Measurements from ENCODE around the gene VIPR2. TPM values are rescaled to one million over a fixed set of nuclear protein-coding genes. Genes with fewer than 3 reads are reported as not detected.

The VIPR2 gene
- total RNA-seq, 1 experiment from 2014 or later = not detected

DNA sequence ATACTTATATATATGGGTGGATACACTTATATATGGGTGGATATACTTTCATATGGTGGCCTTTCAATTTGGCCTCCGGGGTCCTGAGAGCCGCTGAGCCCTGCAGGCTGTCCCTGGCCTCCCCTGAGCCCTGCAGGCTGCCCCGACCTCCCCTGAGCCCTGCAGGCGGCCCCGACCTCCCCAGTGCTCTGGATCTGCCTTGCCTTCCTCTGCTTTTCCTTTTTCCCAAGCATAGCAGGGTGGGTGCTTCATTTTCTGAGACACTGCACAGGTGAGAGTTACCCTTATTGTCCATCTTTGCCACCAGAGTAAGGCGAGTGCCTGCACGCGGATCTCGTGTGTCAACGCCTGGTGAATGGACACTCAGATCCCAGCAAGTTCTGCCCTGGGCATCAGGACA is 106.6 kb downstream of the VIPR2 start:
- H3K27me3 ChIP-seq (replicated peaks; ENCODE audit: insufficient read depth, low read depth, low read length, poor library complexity) = peaks cover 5% of the 10 kb centered on the region
- TF ChIP-seq, protein P1, sequence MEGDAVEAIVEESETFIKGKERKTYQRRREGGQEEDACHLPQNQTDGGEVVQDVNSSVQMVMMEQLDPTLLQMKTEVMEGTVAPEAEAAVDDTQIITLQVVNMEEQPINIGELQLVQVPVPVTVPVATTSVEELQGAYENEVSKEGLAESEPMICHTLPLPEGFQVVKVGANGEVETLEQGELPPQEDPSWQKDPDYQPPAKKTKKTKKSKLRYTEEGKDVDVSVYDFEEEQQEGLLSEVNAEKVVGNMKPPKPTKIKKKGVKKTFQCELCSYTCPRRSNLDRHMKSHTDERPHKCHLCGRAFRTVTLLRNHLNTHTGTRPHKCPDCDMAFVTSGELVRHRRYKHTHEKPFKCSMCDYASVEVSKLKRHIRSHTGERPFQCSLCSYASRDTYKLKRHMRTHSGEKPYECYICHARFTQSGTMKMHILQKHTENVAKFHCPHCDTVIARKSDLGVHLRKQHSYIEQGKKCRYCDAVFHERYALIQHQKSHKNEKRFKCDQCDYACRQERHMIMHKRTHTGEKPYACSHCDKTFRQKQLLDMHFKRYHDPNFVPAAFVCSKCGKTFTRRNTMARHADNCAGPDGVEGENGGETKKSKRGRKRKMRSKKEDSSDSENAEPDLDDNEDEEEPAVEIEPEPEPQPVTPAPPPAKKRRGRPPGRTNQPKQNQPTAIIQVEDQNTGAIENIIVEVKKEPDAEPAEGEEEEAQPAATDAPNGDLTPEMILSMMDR (conservative IDR thresholded peaks at IDR 0.05; ENCODE audit: low read depth, low read length) = no peak
- no peak for TF ChIP-seq EZH2 (IDR thresholded peaks at IDR 0.05; ENCODE audit: borderline replicate concordance, low read depth, low read length, poor library complexity, severe bottlenecking)
- no peaks in the 10 kb centered on the region for H3K9me3 ChIP-seq (ENCODE audit: low read depth, low read length, poor library complexity, severe bottlenecking)
- DNase-seq (ENCODE audit: low spot score) = no peak
- ChIA-PET CTCF (no interaction called here), POLR2A (ENCODE audit: low non-redundant PET) (no interaction called here)
- H3K4me1 ChIP-seq (ENCODE audit: insufficient read depth, low read length, poor library complexity, severe bottlenecking) = peaks cover 3% of the 10 kb centered on the region
- no peak overlapping the region for H3K27ac ChIP-seq (ENCODE audit: low read depth, low read length, poor library complexity, severe bottlenecking)
- intact Hi-C loops (cut with micrococcal nuclease; ENCODE audit: unreplicated experiment) = no loop called here
- H3K36me3 ChIP-seq (ENCODE audit: insufficient read depth, low read length, poor library complexity, severe bottlenecking) = no peaks in the 10 kb centered on the region
- no peak overlapping the region for H3K4me3 ChIP-seq (ENCODE audit: low read depth, low read length, poor library complexity, severe bottlenecking)
- BruUV-seq (replicated peaks) = no TSS peak

- no TSS peak for BruUV-seq (replicated peaks)
- peaks cover 3% of the 10 kb centered on the region for H3K4me1 ChIP-seq (ENCODE audit: insufficient read depth, low read length, poor library complexity, severe bottlenecking)
- H3K27me3 ChIP-seq (replicated peaks; ENCODE audit: insufficient read depth, low read depth, low read length, poor library complexity) = peaks cover 5% of the 10 kb centered on the region
- ChIA-PET POLR2A (ENCODE audit: low non-redundant PET) (no interaction called here), CTCF (no interaction called here)
- TF ChIP-seq EZH2 (IDR thresholded peaks at IDR 0.05; ENCODE audit: borderline replicate concordance, low read depth, low read length, poor library complexity, severe bottlenecking) = no peak
- TF ChIP-seq, protein P1 (conservative IDR thresholded peaks at IDR 0.05; ENCODE audit: low read depth, low read length) = no peak
- no peaks in the 10 kb centered on the region for H3K9me3 ChIP-seq (ENCODE audit: low read depth, low read length, poor library complexity, severe bottlenecking)
- intact Hi-C loops (cut with micrococcal nuclease; ENCODE audit: unreplicated experiment) = no loop called here
- DNase-seq (ENCODE audit: low spot score) = no peak
- H3K27ac ChIP-seq (ENCODE audit: low read depth, low read length, poor library complexity, severe bottlenecking) = no peak overlapping the region
- H3K4me3 ChIP-seq (ENCODE audit: low read depth, low read length, poor library complexity, severe bottlenecking) = no peak overlapping the region
- H3K36me3 ChIP-seq (ENCODE audit: insufficient read depth, low read length, poor library complexity, severe bottlenecking) = no peaks in the 10 kb centered on the region
Observed at GRCh38 chr7:159036916-159037605, 107.6 kb downstream of the VIPR2 start.

- Histone ChIP-seq H3K36me3 (ENCODE audit: insufficient read depth, low read length, poor library complexity, severe bottlenecking) (no peaks in the 10 kb centered on the region), H3K9me3 (ENCODE audit: low read depth, low read length, poor library complexity, severe bottlenecking) (no peaks in the 10 kb centered on the region), H3K4me3 (ENCODE audit: low read depth, low read length, poor library complexity, severe bottlenecking) (no peak overlapping the region), H3K4me1 (ENCODE audit: insufficient read depth, low read length, poor library complexity, severe bottlenecking) (peaks cover 7% of the 10 kb centered on the region), H3K27me3 (replicated peaks; ENCODE audit: insufficient read depth, low read depth, low read length, poor library complexity) (peaks cover 10% of the 10 kb centered on the region), H3K27ac (ENCODE audit: low read depth, low read length, poor library complexity, severe bottlenecking) (no peak overlapping the region)
- TF ChIP-seq, protein P1 (conservative IDR thresholded peaks at IDR 0.05; ENCODE audit: low read depth, low read length) = no peak
- no peak for TF ChIP-seq EZH2 (IDR thresholded peaks at IDR 0.05; ENCODE audit: borderline replicate concordance, low read depth, low read length, poor library complexity, severe bottlenecking)
- POLR2A ChIA-PET (ENCODE audit: low non-redundant PET) = no interaction called here
- no TSS peak for BruUV-seq (replicated peaks)
- intact Hi-C loops (cut with micrococcal nuclease; ENCODE audit: unreplicated experiment) = no loop called here
- DNase-seq (ENCODE audit: low spot score) = no peak
- CTCF ChIA-PET = no interaction called here
Observed at GRCh38 chr7:159035571-159036073, 109.0 kb downstream of the VIPR2 start.
